GM23338 (cell line): ENCODE data around the gene GPATCH2. TPM values are rescaled to one million over a fixed set of nuclear protein-coding genes. Genes with fewer than 3 reads are reported as not detected.

Experiments used
- ATAC-seq: fragments of 200-7000 bp; cut with Tn5 transposase; 3 replicates; pipeline ENCODE4 v1.9.1; 2020
- DNase-seq: peaks from one replicate; pipeline ENCODE4 v3.0.0-alpha.2; 2015; ENCODE audit warnings: low spot score
- H2AFZ ChIP-seq: fragments of 200-600 bp; sonication (generic); 2 replicates; pipeline ENCODE4 v1.8.0; 2016; ENCODE audit warnings: antibody characterized with exemption, mild to moderate bottlenecking, moderate library complexity
- H3F3A ChIP-seq: fragments of 200-600 bp; sonication (generic); replicated peaks from 2 replicates; pipeline ENCODE4 v1.8.0; 2017; ENCODE audit warnings: antibody characterized with exemption, mixed run types, low read depth
- H3K27ac ChIP-seq: fragments of 200-600 bp; sonication (generic); 2 replicates; pipeline ENCODE4 v1.6.1; 2016; ENCODE audit warnings: low read depth
- H3K27me3 ChIP-seq: fragments of 200-600 bp; sonication (generic); 2 replicates; pipeline ENCODE4 v1.8.0; 2016; ENCODE audit warnings: mild to moderate bottlenecking, mixed run types, moderate library complexity; ENCODE audit not compliant: insufficient read depth
- H3K36me3 ChIP-seq: fragments of 200-600 bp; sonication (generic); 2 replicates; pipeline ENCODE4 v1.8.0; 2016; ENCODE audit warnings: mild to moderate bottlenecking; ENCODE audit not compliant: insufficient read depth
- H3K4me1 ChIP-seq: fragments of 200-600 bp; sonication (generic); 2 replicates; pipeline ENCODE4 v1.8.0; 2016; ENCODE audit warnings: mild to moderate bottlenecking, moderate library complexity; ENCODE audit not compliant: insufficient read depth
- H3K4me2 ChIP-seq: fragments of 200-600 bp; sonication (generic); 2 replicates; pipeline ENCODE4 v1.7.1; 2017; ENCODE audit warnings: mixed run types
- H3K4me3 ChIP-seq: fragments of 200-600 bp; sonication (generic); 2 replicates; pipeline ENCODE4 v1.6.1; 2016; ENCODE audit warnings: mixed run types
- H3K79me2 ChIP-seq: fragments of 200-600 bp; sonication (generic); replicated peaks from 2 replicates; pipeline ENCODE4 v1.8.0; 2017; ENCODE audit warnings: mild to moderate bottlenecking; ENCODE audit not compliant: insufficient read depth
- H3K9me2 ChIP-seq: fragments of 200-600 bp; sonication (generic); 2 replicates; pipeline ENCODE4 v1.8.0; 2017; ENCODE audit not compliant: insufficient read depth
- H4K20me1 ChIP-seq: fragments of 200-600 bp; sonication (generic); replicated peaks from 2 replicates; pipeline ENCODE4 v1.8.0; 2017; ENCODE audit warnings: mild to moderate bottlenecking; ENCODE audit not compliant: insufficient read depth
- H3K27ac Mint-ChIP-seq: 2 replicates; pipeline ENCODE4 v1.8.0; 2020; ENCODE audit warnings: inconsistent platforms, mild to moderate bottlenecking, moderate library complexity, mixed read lengths
- H3K27me3 Mint-ChIP-seq: 3 replicates; pipeline ENCODE4 v1.8.0; 2022; ENCODE audit warnings: low read depth, mild to moderate bottlenecking, moderate library complexity, mixed read lengths, inconsistent platforms; ENCODE audit not compliant: insufficient read depth, poor library complexity
- H3K36me3 Mint-ChIP-seq: 3 replicates; pipeline ENCODE4 v1.8.0; 2021; ENCODE audit warnings: low read depth, mild to moderate bottlenecking, inconsistent platforms, moderate library complexity, mixed read lengths
- H3K4me1 Mint-ChIP-seq: 3 replicates; pipeline ENCODE4 v1.8.0; 2020; ENCODE audit warnings: mild to moderate bottlenecking, inconsistent platforms, mixed read lengths
- H3K4me3 Mint-ChIP-seq: 3 replicates; pipeline ENCODE4 v1.8.0; 2021; ENCODE audit warnings: moderate library complexity, mild to moderate bottlenecking, inconsistent platforms, mixed read lengths
- H3K9me3 Mint-ChIP-seq: 3 replicates; pipeline ENCODE4 v1.8.0; 2020; ENCODE audit warnings: moderate library complexity, mild to moderate bottlenecking, inconsistent platforms, mixed read lengths
- CREB1 ChIP-seq: fragments of 250-450 bp; sonication (Bioruptor Pico); IDR thresholded peaks from 2 replicates; pipeline ENCODE4 v1.5.0; 2020; ENCODE audit warnings: low read depth, mild to moderate bottlenecking, moderate library complexity
- EZH2 ChIP-seq: fragments of 200-600 bp; sonication (generic); IDR thresholded peaks from one replicate; pipeline ENCODE4 v1.8.0; 2017; ENCODE audit warnings: antibody characterized with exemption, mild to moderate bottlenecking, low read depth; ENCODE audit not compliant: unreplicated experiment
- EZH2phosphoT487 ChIP-seq: fragments of 200-600 bp; sonication (generic); IDR thresholded peaks from one replicate; pipeline ENCODE4 v1.8.1; 2018; ENCODE audit warnings: antibody characterized with exemption; ENCODE audit not compliant: unreplicated experiment
- JUNB ChIP-seq: IDR thresholded peaks from one replicate; pipeline ENCODE4 v1.6.1; 2016; ENCODE audit warnings: antibody characterized with exemption; ENCODE audit not compliant: unreplicated experiment
- POLR2AphosphoS5 ChIP-seq: IDR thresholded peaks from 2 replicates; pipeline ENCODE4 v1.6.1; 2016; ENCODE audit warnings: antibody characterized with exemption, low read depth
- STAT1 ChIP-seq: IDR thresholded peaks from one replicate; pipeline ENCODE4 v1.6.1; 2016; ENCODE audit warnings: antibody characterized with exemption; ENCODE audit not compliant: unreplicated experiment
- ZNF114 ChIP-seq: fragments of 250-450 bp; sonication (Bioruptor Pico); IDR thresholded peaks from 2 replicates; pipeline ENCODE4 v1.5.0; 2020; ENCODE audit warnings: mild to moderate bottlenecking, moderate library complexity
- ZNF331 ChIP-seq: fragments of 250-450 bp; sonication (Bioruptor Pico); IDR thresholded peaks from 2 replicates; pipeline ENCODE4 v1.5.0; 2020; ENCODE audit warnings: low read depth, mild to moderate bottlenecking, moderate library complexity
- polyA plus RNA-seq: library from polyadenylated mRNA; unstranded; fragments of >200 nt; fragmentation: Nextera tagmentation; extraction: Ambion mirVana; gene quantifications from 2 replicates; pipeline ENCODE4 v1.2.1, GENCODE V29; 2016
- total RNA-seq: library from RNA; depleted of rRNA; stranded (reverse); fragments of >200 nt; shearing (Covaris generic); gene quantifications from 2 replicates; pipeline ENCODE4 v1.2.3, GENCODE V29; 2014
- TF ChIP-seq, protein P1 (sequence below): IDR thresholded peaks from one replicate; pipeline ENCODE4 v1.6.1; 2018; ENCODE audit warnings: antibody characterized with exemption; ENCODE audit not compliant: unreplicated experiment
- TF ChIP-seq, protein P2 (sequence below): fragments of 250-450 bp; sonication (Bioruptor Pico); IDR thresholded peaks from 2 replicates; pipeline ENCODE4 v1.5.0; 2020; ENCODE audit warnings: mild to moderate bottlenecking, moderate library complexity

GPATCH2 gene
- total and polyA plus RNA-seq, 2 experiments from 2014 or later: 12.3 to 26.7 TPM

DNA sequence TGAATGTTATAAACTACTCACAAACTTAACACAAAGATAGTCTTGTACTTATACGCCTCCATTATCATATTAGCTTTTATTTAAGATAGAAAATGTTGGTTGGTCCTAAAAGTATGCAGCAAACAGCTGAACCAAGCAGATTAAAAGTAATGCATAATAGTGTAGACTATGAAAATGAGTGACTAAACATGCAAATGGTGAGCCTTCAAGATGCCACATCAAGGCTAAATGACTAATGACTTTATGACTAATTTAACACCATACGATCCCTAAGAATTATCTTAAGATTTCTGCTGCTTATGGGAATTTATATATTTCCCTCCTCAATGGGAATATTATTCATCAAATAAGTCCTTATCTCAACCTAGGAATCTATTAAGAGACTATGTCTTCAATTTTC is 4.6 kb downstream of the GPATCH2 start:
- TF ChIP-seq POLR2AphosphoS5 (no peak), ZNF114 (CRISPR knock-in tag) (no peak), STAT1 (no peak), EZH2phosphoT487 (no peak), ZNF331 (CRISPR knock-in tag) (no peak), EZH2 (no peak)
- TF ChIP-seq, protein P1, sequence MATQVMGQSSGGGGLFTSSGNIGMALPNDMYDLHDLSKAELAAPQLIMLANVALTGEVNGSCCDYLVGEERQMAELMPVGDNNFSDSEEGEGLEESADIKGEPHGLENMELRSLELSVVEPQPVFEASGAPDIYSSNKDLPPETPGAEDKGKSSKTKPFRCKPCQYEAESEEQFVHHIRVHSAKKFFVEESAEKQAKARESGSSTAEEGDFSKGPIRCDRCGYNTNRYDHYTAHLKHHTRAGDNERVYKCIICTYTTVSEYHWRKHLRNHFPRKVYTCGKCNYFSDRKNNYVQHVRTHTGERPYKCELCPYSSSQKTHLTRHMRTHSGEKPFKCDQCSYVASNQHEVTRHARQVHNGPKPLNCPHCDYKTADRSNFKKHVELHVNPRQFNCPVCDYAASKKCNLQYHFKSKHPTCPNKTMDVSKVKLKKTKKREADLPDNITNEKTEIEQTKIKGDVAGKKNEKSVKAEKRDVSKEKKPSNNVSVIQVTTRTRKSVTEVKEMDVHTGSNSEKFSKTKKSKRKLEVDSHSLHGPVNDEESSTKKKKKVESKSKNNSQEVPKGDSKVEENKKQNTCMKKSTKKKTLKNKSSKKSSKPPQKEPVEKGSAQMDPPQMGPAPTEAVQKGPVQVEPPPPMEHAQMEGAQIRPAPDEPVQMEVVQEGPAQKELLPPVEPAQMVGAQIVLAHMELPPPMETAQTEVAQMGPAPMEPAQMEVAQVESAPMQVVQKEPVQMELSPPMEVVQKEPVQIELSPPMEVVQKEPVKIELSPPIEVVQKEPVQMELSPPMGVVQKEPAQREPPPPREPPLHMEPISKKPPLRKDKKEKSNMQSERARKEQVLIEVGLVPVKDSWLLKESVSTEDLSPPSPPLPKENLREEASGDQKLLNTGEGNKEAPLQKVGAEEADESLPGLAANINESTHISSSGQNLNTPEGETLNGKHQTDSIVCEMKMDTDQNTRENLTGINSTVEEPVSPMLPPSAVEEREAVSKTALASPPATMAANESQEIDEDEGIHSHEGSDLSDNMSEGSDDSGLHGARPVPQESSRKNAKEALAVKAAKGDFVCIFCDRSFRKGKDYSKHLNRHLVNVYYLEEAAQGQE: no peak
- H3K79me2 ChIP-seq: peaks cover 89% of the 10 kb centered on the region
- DNase-seq (no peak), ATAC-seq (no peak)
- H3F3A ChIP-seq: no peaks in the 10 kb centered on the region
- Mint-ChIP-seq H3K4me1 (peaks cover 16% of the 10 kb centered on the region; the same call in 2 of the 3 replicates), H3K9me3 (no peaks in the 10 kb centered on the region), H3K27me3 (no peaks in the 10 kb centered on the region), H3K27ac (no peak overlapping the region), H3K4me3 (no peak overlapping the region), H3K36me3 (no peaks in the 10 kb centered on the region)
- no peaks in the 10 kb centered on the region for H3K27me3 ChIP-seq
- no peak overlapping the region for H3K4me3 ChIP-seq
- no peaks in the 10 kb centered on the region for H4K20me1 ChIP-seq
- H3K4me2 ChIP-seq: no peak overlapping the region
- no peak overlapping the region for H3K27ac ChIP-seq
- no peaks in the 10 kb centered on the region for H3K36me3 ChIP-seq
- H3K9me2 ChIP-seq: no peaks in the 10 kb centered on the region
- peaks cover 14% of the 10 kb centered on the region for H3K4me1 ChIP-seq
- H2AFZ ChIP-seq: no peak overlapping the region

DNA sequence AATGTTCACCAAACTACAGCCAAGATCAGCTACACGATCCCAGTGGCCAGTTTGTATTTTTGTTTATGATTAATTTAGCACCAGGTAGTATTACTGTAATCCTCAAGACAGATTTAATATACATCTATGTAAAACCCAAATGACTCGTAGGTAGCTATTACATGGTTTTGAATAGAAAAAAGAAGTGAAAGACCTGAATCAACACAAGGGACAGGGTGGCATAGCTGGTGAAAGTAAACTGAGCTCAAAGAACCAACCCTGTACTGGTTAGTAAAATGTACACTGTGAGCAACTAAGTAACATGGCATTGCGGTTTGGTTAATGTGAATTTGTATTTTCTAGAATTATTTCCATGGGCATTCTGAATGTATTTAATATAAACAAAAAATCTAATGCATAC is 8.8 kb downstream of the GPATCH2 start:
- H3F3A ChIP-seq: no peaks in the 10 kb centered on the region
- Mint-ChIP-seq H3K4me3 (no peak overlapping the region), H3K9me3 (no peaks in the 10 kb centered on the region), H3K36me3 (peaks cover 10% of the 10 kb centered on the region; the same call in 2 of the 3 replicates), H3K27ac (no peak overlapping the region; the same call in 1 of the 2 replicates), H3K27me3 (no peaks in the 10 kb centered on the region), H3K4me1 (peaks cover 14% of the 10 kb centered on the region; the same call in 2 of the 3 replicates)
- H3K27ac ChIP-seq: no peak overlapping the region
- no peak overlapping the region for H3K4me3 ChIP-seq
- H3K9me2 ChIP-seq: no peaks in the 10 kb centered on the region
- H2AFZ ChIP-seq: no peak overlapping the region
- peaks cover 68% of the 10 kb centered on the region for H3K79me2 ChIP-seq
- H3K36me3 ChIP-seq: no peaks in the 10 kb centered on the region
- ATAC-seq (no peak), DNase-seq (no peak)
- no peak overlapping the region for H3K4me2 ChIP-seq
- H3K4me1 ChIP-seq: peaks cover 15% of the 10 kb centered on the region
- no peaks in the 10 kb centered on the region for H3K27me3 ChIP-seq
- H4K20me1 ChIP-seq: no peaks in the 10 kb centered on the region
- TF ChIP-seq POLR2AphosphoS5: no peak
- no peak for TF ChIP-seq STAT1
- TF ChIP-seq CREB1 (CRISPR knock-in tag): no peak
- TF ChIP-seq EZH2: no peak
- TF ChIP-seq JUNB: no peak
- no peak for TF ChIP-seq EZH2phosphoT487
- no peak for TF ChIP-seq ZNF114 (CRISPR knock-in tag)
- TF ChIP-seq, protein P2, sequence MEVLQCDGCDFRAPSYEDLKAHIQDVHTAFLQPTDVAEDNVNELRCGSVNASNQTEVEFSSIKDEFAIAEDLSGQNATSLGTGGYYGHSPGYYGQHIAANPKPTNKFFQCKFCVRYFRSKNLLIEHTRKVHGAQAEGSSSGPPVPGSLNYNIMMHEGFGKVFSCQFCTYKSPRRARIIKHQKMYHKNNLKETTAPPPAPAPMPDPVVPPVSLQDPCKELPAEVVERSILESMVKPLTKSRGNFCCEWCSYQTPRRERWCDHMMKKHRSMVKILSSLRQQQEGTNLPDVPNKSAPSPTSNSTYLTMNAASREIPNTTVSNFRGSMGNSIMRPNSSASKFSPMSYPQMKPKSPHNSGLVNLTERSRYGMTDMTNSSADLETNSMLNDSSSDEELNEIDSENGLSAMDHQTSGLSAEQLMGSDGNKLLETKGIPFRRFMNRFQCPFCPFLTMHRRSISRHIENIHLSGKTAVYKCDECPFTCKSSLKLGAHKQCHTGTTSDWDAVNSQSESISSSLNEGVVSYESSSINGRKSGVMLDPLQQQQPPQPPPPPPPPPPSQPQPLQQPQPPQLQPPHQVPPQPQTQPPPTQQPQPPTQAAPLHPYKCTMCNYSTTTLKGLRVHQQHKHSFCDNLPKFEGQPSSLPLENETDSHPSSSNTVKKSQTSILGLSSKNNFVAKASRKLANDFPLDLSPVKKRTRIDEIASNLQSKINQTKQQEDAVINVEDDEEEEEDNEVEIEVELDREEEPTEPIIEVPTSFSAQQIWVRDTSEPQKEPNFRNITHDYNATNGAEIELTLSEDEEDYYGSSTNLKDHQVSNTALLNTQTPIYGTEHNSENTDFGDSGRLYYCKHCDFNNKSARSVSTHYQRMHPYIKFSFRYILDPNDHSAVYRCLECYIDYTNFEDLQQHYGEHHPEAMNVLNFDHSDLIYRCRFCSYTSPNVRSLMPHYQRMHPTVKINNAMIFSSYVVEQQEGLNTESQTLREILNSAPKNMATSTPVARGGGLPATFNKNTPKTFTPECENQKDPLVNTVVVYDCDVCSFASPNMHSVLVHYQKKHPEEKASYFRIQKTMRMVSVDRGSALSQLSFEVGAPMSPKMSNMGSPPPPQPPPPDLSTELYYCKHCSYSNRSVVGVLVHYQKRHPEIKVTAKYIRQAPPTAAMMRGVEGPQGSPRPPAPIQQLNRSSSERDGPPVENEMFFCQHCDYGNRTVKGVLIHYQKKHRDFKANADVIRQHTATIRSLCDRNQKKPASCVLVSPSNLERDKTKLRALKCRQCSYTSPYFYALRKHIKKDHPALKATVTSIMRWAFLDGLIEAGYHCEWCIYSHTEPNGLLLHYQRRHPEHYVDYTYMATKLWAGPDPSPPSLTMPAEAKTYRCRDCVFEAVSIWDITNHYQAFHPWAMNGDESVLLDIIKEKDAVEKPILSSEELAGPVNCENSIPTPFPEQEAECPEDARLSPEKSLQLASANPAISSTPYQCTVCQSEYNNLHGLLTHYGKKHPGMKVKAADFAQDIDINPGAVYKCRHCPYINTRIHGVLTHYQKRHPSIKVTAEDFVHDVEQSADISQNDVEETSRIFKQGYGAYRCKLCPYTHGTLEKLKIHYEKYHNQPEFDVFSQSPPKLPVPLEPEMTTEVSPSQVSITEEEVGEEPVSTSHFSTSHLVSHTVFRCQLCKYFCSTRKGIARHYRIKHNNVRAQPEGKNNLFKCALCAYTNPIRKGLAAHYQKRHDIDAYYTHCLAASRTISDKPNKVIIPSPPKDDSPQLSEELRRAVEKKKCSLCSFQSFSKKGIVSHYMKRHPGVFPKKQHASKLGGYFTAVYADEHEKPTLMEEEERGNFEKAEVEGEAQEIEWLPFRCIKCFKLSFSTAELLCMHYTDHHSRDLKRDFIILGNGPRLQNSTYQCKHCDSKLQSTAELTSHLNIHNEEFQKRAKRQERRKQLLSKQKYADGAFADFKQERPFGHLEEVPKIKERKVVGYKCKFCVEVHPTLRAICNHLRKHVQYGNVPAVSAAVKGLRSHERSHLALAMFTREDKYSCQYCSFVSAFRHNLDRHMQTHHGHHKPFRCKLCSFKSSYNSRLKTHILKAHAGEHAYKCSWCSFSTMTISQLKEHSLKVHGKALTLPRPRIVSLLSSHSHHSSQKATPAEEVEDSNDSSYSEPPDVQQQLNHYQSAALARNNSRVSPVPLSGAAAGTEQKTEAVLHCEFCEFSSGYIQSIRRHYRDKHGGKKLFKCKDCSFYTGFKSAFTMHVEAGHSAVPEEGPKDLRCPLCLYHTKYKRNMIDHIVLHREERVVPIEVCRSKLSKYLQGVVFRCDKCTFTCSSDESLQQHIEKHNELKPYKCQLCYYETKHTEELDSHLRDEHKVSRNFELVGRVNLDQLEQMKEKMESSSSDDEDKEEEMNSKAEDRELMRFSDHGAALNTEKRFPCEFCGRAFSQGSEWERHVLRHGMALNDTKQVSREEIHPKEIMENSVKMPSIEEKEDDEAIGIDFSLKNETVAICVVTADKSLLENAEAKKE (CRISPR knock-in tag): no peak
